ENCODE measurements around the gene CIROP.

The CIROP gene

GRCh38 chr14:23091294-23092225 is 13.2 kb downstream of the CIROP start:
- no peak for DNase-seq

- DNase-seq, result no peak
These were observed 14.5 kb downstream of the CIROP start for GRCh38 chr14:23090254-23090636.

GRCh38 chr14:23089498-23090253 is 15.1 kb downstream of the CIROP start:
- DNase-seq, result no peak

- no peak for DNase-seq
These were observed 18.2 kb downstream of the CIROP start for GRCh38 chr14:23086565-23086964.

GRCh38 chr14:23085458-23085857 is 19.3 kb downstream of the CIROP start:
- DNase-seq, result no peak

GRCh38 chr14:23080474-23080873 is 24.3 kb downstream of the CIROP start:
- no peak for DNase-seq

- DNase-seq, result no peak
These were observed 25.1 kb downstream of the CIROP start for GRCh38 chr14:23079716-23080115.

GRCh38 chr14:23078692-23079116 is 26.1 kb downstream of the CIROP start:
- no peak for DNase-seq

GRCh38 chr14:23077962-23078361 is 26.8 kb downstream of the CIROP start:
- no peak for DNase-seq

- DNase-seq, result no peak
These were observed 27.9 kb downstream of the CIROP start for GRCh38 chr14:23076785-23077408.

- no peak for DNase-seq
These were observed 29.9 kb downstream of the CIROP start for GRCh38 chr14:23074906-23075305.

GRCh38 chr14:23071921-23072539 is 32.8 kb downstream of the CIROP start:
- DNase-seq, result no peak

GRCh38 chr14:23071244-23071920 is 33.4 kb downstream of the CIROP start:
- no peak for DNase-seq

GRCh38 chr14:23070262-23071129 is 34.3 kb downstream of the CIROP start:
- no peak for DNase-seq

- DNase-seq, result no peak
These were observed 35.4 kb downstream of the CIROP start for GRCh38 chr14:23069413-23069806.

GRCh38 chr14:23068789-23069412 is 35.9 kb downstream of the CIROP start:
- no peak for DNase-seq

- DNase-seq, result no peak
These were observed 36.7 kb downstream of the CIROP start for GRCh38 chr14:23067847-23068788.

GRCh38 chr14:23066855-23067744 is 37.7 kb downstream of the CIROP start:
- DNase-seq, result no peak

- no peak for DNase-seq
These were observed 38.4 kb downstream of the CIROP start for GRCh38 chr14:23066368-23066767.

Measured in effector CD8-positive, alpha-beta T cell (primary cell).